Muscle of leg (tissue), 11 donors: Measurements from ENCODE around the gene SMAGP. TPM values are rescaled to one million over a fixed set of nuclear protein-coding genes. Genes with fewer than 3 reads are reported as not detected.

Experiments used
- DNase-seq: peaks from one replicate; pipeline ENCODE4 v3.0.0; 2013
- H3K27ac ChIP-seq: one replicate; pipeline ENCODE4 v1.5.1; 2013; ENCODE audit warnings: mild to moderate bottlenecking, low read length, control low read depth
- H3K27me3 ChIP-seq: one replicate; pipeline ENCODE4 v1.6.1; 2013; ENCODE audit warnings: low read length; ENCODE audit not compliant: control insufficient read depth, insufficient read depth
- H3K36me3 ChIP-seq: one replicate; pipeline ENCODE4 v1.6.1; 2013; ENCODE audit warnings: low read length; ENCODE audit not compliant: control insufficient read depth, insufficient read depth
- H3K4me1 ChIP-seq: one replicate; pipeline ENCODE4 v1.6.1; 2013; ENCODE audit warnings: low read length; ENCODE audit not compliant: control insufficient read depth, insufficient read depth
- H3K4me3 ChIP-seq: one replicate; pipeline ENCODE4 v1.5.1; 2013; ENCODE audit warnings: low read length, control low read depth
- H3K9me3 ChIP-seq: replicated peaks from 2 replicates; pipeline ENCODE4 v1.6.1; 2013; ENCODE audit warnings: low read depth, low read length; ENCODE audit not compliant: control insufficient read depth
- WGBS: methylation state at CpG from one replicate; pipeline ENCODE4 v1.1.5; 2013; ENCODE audit warnings: missing lambda C conversion rate; ENCODE audit not compliant: insufficient coverage; 5-methylcytosine and 5-hydroxymethylcytosine counted together
- polyA plus RNA-seq, 8 donors: library from polyadenylated mRNA; unstranded; fragments of 120-200 nt; gene quantifications; one replicate each; pipeline versions ENCODE4 v1.2.1 to v1.2.3, GENCODE V29; 2013; ENCODE audit warnings: inconsistent platforms in 1 of 8, low replicate concordance in 1 of 8; ENCODE audit not compliant: insufficient read length in 8 of 8, insufficient read depth in 1 of 8
- total RNA-seq: library from RNA; stranded (reverse); fragments of 120-200 nt; gene quantifications from one replicate; pipeline ENCODE4 v1.2.4, GENCODE V29; 2013

SMAGP gene
- total and polyA plus RNA-seq, 9 donors = 3.4 to 14.8 (median 7.6) TPM

- no peak for DNase-seq
- Histone ChIP-seq H3K36me3 (peaks cover 16% of the 10 kb centered on the region), H3K27me3 (no peaks in the 10 kb centered on the region), H3K4me3 (no peak overlapping the region), H3K27ac (no peak overlapping the region), H3K9me3 (no peaks in the 10 kb centered on the region), H3K4me1 (no peaks in the 10 kb centered on the region)
- WGBS = 85% methylated on average over 32 of the region's 38 CpGs
These were observed 72.3 kb downstream of the SMAGP start for GRCh38 chr12:51197736-51198567.

GRCh38 chr12:51196547-51196946 lies 73.7 kb downstream of the SMAGP start:
- no peak for DNase-seq
- 85% methylated on average over 9 of the region's 9 CpGs for WGBS
- peaks cover 25% of the 10 kb centered on the region for H3K36me3 ChIP-seq

GRCh38 chr12:51195841-51196240 lies 74.4 kb downstream of the SMAGP start:
- Histone ChIP-seq H3K27ac (no peak overlapping the region), H3K4me1 (peaks cover 3% of the 10 kb centered on the region), H3K4me3 (no peak overlapping the region), H3K9me3 (no peaks in the 10 kb centered on the region), H3K36me3 (peaks cover 29% of the 10 kb centered on the region), H3K27me3 (no peaks in the 10 kb centered on the region)
- no peak for DNase-seq
- WGBS = 81% methylated on average over 4 of the region's 7 CpGs

More at GRCh38 chr12:51196547-51196946, 73.7 kb downstream of the SMAGP start:
- Histone ChIP-seq H3K27me3 (no peaks in the 10 kb centered on the region), H3K9me3 (no peaks in the 10 kb centered on the region), H3K27ac (no peak overlapping the region), H3K4me3 (no peak overlapping the region), H3K4me1 (peaks cover 3% of the 10 kb centered on the region)

Other genes starting within 250 kb of the SMAGP start
- 23.4 TPM for gene SLC11A2, start 244.0 kb downstream of the SMAGP start, total RNA-seq
- gene SLC11A2, start 244.0 kb downstream of the SMAGP start, polyA plus RNA-seq = 10 to 100 TPM; 18.4 to 29.1 (median 20.7) TPM
- gene LETMD1, start 222.1 kb downstream of the SMAGP start, total RNA-seq = 43.4 TPM
- 10 to 100 TPM; 36.7 to 66.9 (median 49.7) TPM for gene LETMD1, start 222.1 kb downstream of the SMAGP start, polyA plus RNA-seq
- 16.4 TPM for gene CSRNP2, start 186.8 kb downstream of the SMAGP start, total RNA-seq
- 10 to 100 TPM; 22.4 to 30.6 (median 24.0) TPM for gene CSRNP2, start 186.8 kb downstream of the SMAGP start, polyA plus RNA-seq
- gene TFCP2, start 97.3 kb downstream of the SMAGP start, total RNA-seq = 18.3 TPM
- 10 to 100 TPM; 35.2 to 50.3 (median 42.2) TPM for gene TFCP2, start 97.3 kb downstream of the SMAGP start, polyA plus RNA-seq
- gene POU6F1, start 52.4 kb downstream of the SMAGP start, total RNA-seq = 4.6 TPM
- gene POU6F1, start 52.4 kb downstream of the SMAGP start, polyA plus RNA-seq = 10 to 100 TPM in 1 of 8 donors, 1 to 10 TPM in 7; 6.5 to 10.3 (median 7.7) TPM
- 46.1 TPM for gene DAZAP2, start 31.6 kb downstream of the SMAGP start, total RNA-seq
- gene DAZAP2, start 31.6 kb downstream of the SMAGP start, polyA plus RNA-seq = 100 to 1,000 TPM in 1 of 8 donors, 10 to 100 TPM in 7; 72.8 to 101 (median 79.1) TPM
- 1.8 TPM for gene BIN2, start 53.8 kb upstream of the SMAGP start, total RNA-seq
- gene BIN2, start 53.8 kb upstream of the SMAGP start, polyA plus RNA-seq = 1 to 10 TPM; 2.3 to 3.0 (median 2.6) TPM
- not detected for gene CELA1, start 76.3 kb upstream of the SMAGP start, total RNA-seq
- gene CELA1, start 76.3 kb upstream of the SMAGP start, polyA plus RNA-seq = not detected
- gene GALNT6, start 121.0 kb upstream of the SMAGP start, total RNA-seq = 0.35 TPM
- gene GALNT6, start 121.0 kb upstream of the SMAGP start, polyA plus RNA-seq = 1 to 10 TPM in 2 of 8 donors, under 1 TPM in 6; 0.32 to 1.1 (median 0.54) TPM
- gene SLC4A8, start 154.4 kb upstream of the SMAGP start, total RNA-seq = 0.80 TPM
- 1 to 10 TPM in 4 of 8 donors, under 1 TPM in 4; 0.85 to 1.2 (median 1.0) TPM for gene SLC4A8, start 154.4 kb upstream of the SMAGP start, polyA plus RNA-seq